ENCODE data around the gene PADI3.

Gene PADI3

GRCh38 chr1:17248781-17249180 is at the start of gene PADI3:
Gene PADI3 (plus strand): TSS chr1:17249098. CDS start chr1:17249138, 40 bp downstream.
- FAIRE-seq: no peak

- FAIRE-seq: no peak
Measured at GRCh38 chr1:17199267-17200044, 49.4 kb upstream of the PADI3 start.

GRCh38 chr1:17200246-17200645 is 48.7 kb upstream of the PADI3 start:
- no peak for FAIRE-seq

GRCh38 chr1:17200756-17201155 is 48.1 kb upstream of the PADI3 start:
- no peak for FAIRE-seq

- no peak for FAIRE-seq
Measured at GRCh38 chr1:17201201-17202021, 47.5 kb upstream of the PADI3 start.

- FAIRE-seq: no peak
Measured at GRCh38 chr1:17204546-17205440, 44.1 kb upstream of the PADI3 start, which contains the start of gene PADI1. Gene PADI1 (plus strand): TSS chr1:17205128. CDS start chr1:17205218, 90 bp downstream.

GRCh38 chr1:17205652-17206051 is 43.2 kb upstream of the PADI3 start:
- no peak for FAIRE-seq

- FAIRE-seq: no peak
Measured at GRCh38 chr1:17206196-17206595, 42.7 kb upstream of the PADI3 start.

GRCh38 chr1:17207046-17207445 is 41.9 kb upstream of the PADI3 start:
- FAIRE-seq: no peak

GRCh38 chr1:17207540-17207939 is 41.4 kb upstream of the PADI3 start:
- FAIRE-seq: no peak

- no peak for FAIRE-seq
Measured at GRCh38 chr1:17207966-17208418, 40.9 kb upstream of the PADI3 start.

GRCh38 chr1:17208546-17208945 is 40.4 kb upstream of the PADI3 start:
- FAIRE-seq: no peak

- FAIRE-seq: no peak
Measured at GRCh38 chr1:17209430-17209829, 39.5 kb upstream of the PADI3 start.

GRCh38 chr1:17210176-17210575 is 38.7 kb upstream of the PADI3 start:
- FAIRE-seq: no peak

GRCh38 chr1:17211377-17211776 is 37.5 kb upstream of the PADI3 start:
- no peak for FAIRE-seq

GRCh38 chr1:17212009-17212408 is 36.9 kb upstream of the PADI3 start:
- no peak for FAIRE-seq

GRCh38 chr1:17212487-17213121 is 36.3 kb upstream of the PADI3 start:
- no peak for FAIRE-seq

- FAIRE-seq: no peak
Measured at GRCh38 chr1:17213148-17213781, 35.6 kb upstream of the PADI3 start.

- FAIRE-seq: no peak
Measured at GRCh38 chr1:17213782-17214148, 35.1 kb upstream of the PADI3 start.

GRCh38 chr1:17214876-17215544 is 33.9 kb upstream of the PADI3 start:
- FAIRE-seq: no peak

GRCh38 chr1:17215545-17215890 is 33.4 kb upstream of the PADI3 start:
- no peak for FAIRE-seq

Data from endometrium (tissue), 2 donors.